ENCODE measurements around the gene CAT.

The CAT gene

GRCh38 chr11:34441814-34442213, 3.1 kb downstream of the CAT start:
- Histone ChIP-seq H3K4me3 (ENCODE audit: low read depth, low read length) (no peak overlapping the region), H3K27me3 (no peaks in the 10 kb centered on the region), H3K4me1 (no peaks in the 10 kb centered on the region), H3K36me3 (no peaks in the 10 kb centered on the region), H3K9me3 (no peaks in the 10 kb centered on the region)
- no peak for TF ChIP-seq CTCF (IDR thresholded peaks at IDR 0.05; ENCODE audit: low read depth, low read length)
- no peak for DNase-seq

- no peak for TF ChIP-seq CTCF (IDR thresholded peaks at IDR 0.05; ENCODE audit: low read depth, low read length)
Observed at GRCh38 chr11:34443136-34443535, 4.4 kb downstream of the CAT start.

DNA sequence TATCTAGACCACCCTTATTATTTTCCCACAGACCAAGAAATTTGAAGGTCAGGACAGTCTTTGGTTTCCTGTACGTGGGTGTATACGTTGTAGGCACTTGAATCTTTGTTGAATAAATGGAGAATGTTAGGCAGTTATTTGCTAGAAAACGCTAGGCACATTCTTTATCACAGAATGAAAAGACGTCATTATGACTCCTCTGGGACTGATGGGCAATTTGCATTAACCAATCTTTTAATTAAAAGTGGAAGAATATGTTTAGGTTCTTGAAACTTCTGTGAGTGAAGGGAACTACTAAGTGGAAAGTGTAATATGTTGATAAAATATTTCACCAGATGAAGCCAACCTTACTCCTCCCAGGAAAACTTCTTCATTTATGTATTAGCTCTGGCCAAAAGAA, 5.7 kb downstream of the CAT start:
- no peaks in the 10 kb centered on the region for H3K4me1 ChIP-seq
- no peaks in the 10 kb centered on the region for H3K36me3 ChIP-seq
- DNase-seq = no peak
- H3K27me3 ChIP-seq = no peaks in the 10 kb centered on the region
- no peak overlapping the region for H3K4me3 ChIP-seq (ENCODE audit: low read depth, low read length)
- no peak for TF ChIP-seq CTCF (IDR thresholded peaks at IDR 0.05; ENCODE audit: low read depth, low read length)
- no peaks in the 10 kb centered on the region for H3K9me3 ChIP-seq

More at GRCh38 chr11:34443136-34443535, 4.4 kb downstream of the CAT start:
- Histone ChIP-seq H3K4me3 (ENCODE audit: low read depth, low read length) (no peak overlapping the region), H3K36me3 (no peaks in the 10 kb centered on the region), H3K9me3 (no peaks in the 10 kb centered on the region), H3K27me3 (no peaks in the 10 kb centered on the region), H3K4me1 (no peaks in the 10 kb centered on the region)
- no peak for DNase-seq

- Histone ChIP-seq H3K27me3 (no peaks in the 10 kb centered on the region), H3K9me3 (no peaks in the 10 kb centered on the region), H3K36me3 (no peaks in the 10 kb centered on the region), H3K4me3 (ENCODE audit: low read depth, low read length) (no peak overlapping the region), H3K4me1 (no peaks in the 10 kb centered on the region)
- no peak for TF ChIP-seq CTCF (IDR thresholded peaks at IDR 0.05; ENCODE audit: low read depth, low read length)
- no peak for DNase-seq
Observed at GRCh38 chr11:34445956-34446355, 7.2 kb downstream of the CAT start.

DNA sequence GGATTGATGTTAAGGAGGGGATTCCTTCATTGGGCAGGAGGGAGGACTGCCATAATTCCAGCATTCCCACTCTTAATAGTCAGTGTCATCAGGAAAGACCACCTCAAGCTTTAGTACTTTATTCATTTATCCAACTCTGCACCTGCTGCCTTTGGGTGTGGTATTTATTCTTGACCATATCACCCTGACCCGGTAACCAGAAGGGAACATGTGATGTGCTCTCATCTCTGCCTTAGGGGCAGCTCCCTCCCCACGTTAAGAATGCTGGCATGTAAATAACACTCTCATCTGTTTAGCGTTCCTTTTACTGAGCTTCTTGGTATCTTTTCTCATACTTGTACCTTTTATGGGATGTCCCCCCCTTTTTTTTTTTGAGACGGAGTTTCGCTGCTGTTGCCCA, 7.7 kb downstream of the CAT start:
- Histone ChIP-seq H3K9me3 (no peaks in the 10 kb centered on the region), H3K27me3 (no peaks in the 10 kb centered on the region), H3K4me1 (no peaks in the 10 kb centered on the region), H3K4me3 (ENCODE audit: low read depth, low read length) (no peak overlapping the region), H3K36me3 (no peaks in the 10 kb centered on the region)
- no peak for DNase-seq
- TF ChIP-seq CTCF (IDR thresholded peaks at IDR 0.05; ENCODE audit: low read depth, low read length) = no peak

GRCh38 chr11:34447044-34447443, 8.3 kb downstream of the CAT start:
- no peak for TF ChIP-seq CTCF (IDR thresholded peaks at IDR 0.05; ENCODE audit: low read depth, low read length)
- DNase-seq = no peak
- no peaks in the 10 kb centered on the region for H3K27me3 ChIP-seq
- no peaks in the 10 kb centered on the region for H3K9me3 ChIP-seq
- no peaks in the 10 kb centered on the region for H3K4me1 ChIP-seq
- no peaks in the 10 kb centered on the region for H3K36me3 ChIP-seq
- no peak overlapping the region for H3K4me3 ChIP-seq (ENCODE audit: low read depth, low read length)

All from BE2C (cell line).